T-helper 2 cell (primary cell): Measurements from ENCODE around the gene CXCR4.
A peak's percentile ranks its signal among the peaks of the same experiment; 100 is the strongest.

ENCODE experiments used
- DNase-seq, 5 experiments: peaks; one replicate each; pipeline versions ENCODE4 v3.0.0 to v3.0.0-alpha.2; 2012 to 2022
- total RNA-seq, 2 donors: gene quantifications; one replicate each; lab custom pipeline; 2026; lab: John Stamatoyannopoulos, UW

Gene CXCR4
- total RNA-seq = 986 to 1,641 reads per million in 2 donors

- peak; percentile 74 to 87 (median 85) for DNase-seq
Measured at GRCh38 chr2:136117909-136118818, at the start of gene CXCR4. CXCR4 (minus strand) TSS chr2:136118149; CDS start chr2:136118060, 89 bp downstream.

GRCh38 chr2:136164280-136164776 lies 46.4 kb upstream of the CXCR4 start:
- DNase-seq = no peak

- DNase-seq = no peak
Measured at GRCh38 chr2:136162438-136162837, 44.5 kb upstream of the CXCR4 start.

- DNase-seq = no peak
Measured at GRCh38 chr2:136156411-136156810, 38.5 kb upstream of the CXCR4 start.

- no peak for DNase-seq
Measured at GRCh38 chr2:136154384-136154783, 36.4 kb upstream of the CXCR4 start.

GRCh38 chr2:136151021-136151971 lies 33.3 kb upstream of the CXCR4 start:
- peak in 1 of 5 experiments; percentile 60 for DNase-seq

- DNase-seq = no peak
Measured at GRCh38 chr2:136149011-136149410, 31.1 kb upstream of the CXCR4 start.

GRCh38 chr2:136146564-136146963 lies 28.6 kb upstream of the CXCR4 start:
- DNase-seq = no peak

GRCh38 chr2:136143603-136144451 lies 25.9 kb upstream of the CXCR4 start:
- no peak for DNase-seq

GRCh38 chr2:136141510-136142149 lies 23.7 kb upstream of the CXCR4 start:
- no peak for DNase-seq

GRCh38 chr2:136139631-136140030 lies 21.7 kb upstream of the CXCR4 start:
- peak in 1 of 5 experiments; percentile 93 for DNase-seq

- DNase-seq = no peak
Measured at GRCh38 chr2:136137982-136138381, 20.0 kb upstream of the CXCR4 start.

- DNase-seq = peak in 1 of 5 experiments; percentile 56
Measured at GRCh38 chr2:136136931-136137330, 19.0 kb upstream of the CXCR4 start.

- DNase-seq = peak in 4 of 5 experiments; percentile 19 to 98 (median 80)
Measured at GRCh38 chr2:136135921-136136906, 18.3 kb upstream of the CXCR4 start.

- no peak for DNase-seq
Measured at GRCh38 chr2:136135462-136135861, 17.5 kb upstream of the CXCR4 start.

GRCh38 chr2:136134126-136134525 lies 16.2 kb upstream of the CXCR4 start:
- DNase-seq = peak in 4 of 5 experiments; percentile 27 to 93 (median 50)

- no peak for DNase-seq
Measured at GRCh38 chr2:136133586-136133985, 15.6 kb upstream of the CXCR4 start.

GRCh38 chr2:136133176-136133575 lies 15.2 kb upstream of the CXCR4 start:
- no peak for DNase-seq

GRCh38 chr2:136132825-136133155 lies 14.8 kb upstream of the CXCR4 start:
- no peak for DNase-seq
